Esophagus muscularis mucosa (tissue), 4 donors: ENCODE measurements around the gene PDE4D. TPM values are rescaled to one million over a fixed set of nuclear protein-coding genes. Genes with fewer than 3 reads are reported as not detected.

Source experiments
- DNase-seq: peaks from one replicate; pipeline ENCODE4 v3.0.0-alpha.2; 2017; ENCODE audit errors: extremely low spot score
- H3K27ac ChIP-seq, 4 donors: fragments of 200-600 bp; sonication (generic); replicated peaks in 1 of 4; 1 replicate in 3 of 4; 2 replicates in 1 of 4; pipeline ENCODE4 v1.5.1; 2016 to 2019; ENCODE audit warnings: mild to moderate bottlenecking in 1 of 4
- H3K27me3 ChIP-seq, 4 donors: fragments of 200-600 bp; sonication (generic); one replicate each; pipeline versions ENCODE4 v1.5.1 to v1.6.0; 2016 to 2019
- H3K36me3 ChIP-seq, 4 donors: fragments of 200-600 bp; sonication (generic); one replicate each; pipeline ENCODE4 v1.5.1; 2016 to 2019
- H3K4me1 ChIP-seq, 4 donors: fragments of 200-600 bp; sonication (generic); one replicate each; pipeline ENCODE4 v1.5.1; 2016 to 2019
- H3K4me3 ChIP-seq, 4 donors: fragments of 200-600 bp; sonication (generic); 1 replicate in 2 of 4; 2 replicates in 2 of 4; pipeline ENCODE4 v1.5.1; 2016 to 2019; ENCODE audit warnings: mild to moderate bottlenecking in 4 of 4, moderate library complexity in 1 of 4
- H3K9me3 ChIP-seq, 4 donors: fragments of 200-600 bp; sonication (generic); 1 replicate in 3 of 4; 2 replicates in 1 of 4; pipeline ENCODE4 v1.5.1; 2016 to 2019
- CTCF ChIP-seq, 3 experiments: fragments of 200-600 bp in 2 of 3; fragments of 450-650 bp in 1 of 3; sonication (generic) in 2 of 3; IDR thresholded peaks; one replicate each; pipeline ENCODE4 v1.5.1; 2017 to 2019; ENCODE audit warnings: antibody characterized with exemption in 3 of 3, mild to moderate bottlenecking in 2 of 3, moderate library complexity in 1 of 3
- EP300 ChIP-seq: sonication (generic); formaldehyde crosslinking; IDR thresholded peaks from one replicate; pipeline ENCODE4 v1.6.1; 2017; ENCODE audit warnings: antibody characterized with exemption
- POLR2A ChIP-seq: fragments of 450-650 bp; IDR thresholded peaks from one replicate; pipeline ENCODE4 v1.6.1; 2017; ENCODE audit warnings: antibody characterized with exemption, moderate library complexity, mild to moderate bottlenecking, low read depth
- POLR2AphosphoS5 ChIP-seq, 2 donors: sonication (generic); formaldehyde crosslinking; IDR thresholded peaks; one replicate each; pipeline ENCODE4 v1.6.1; 2017; ENCODE audit warnings: antibody characterized with exemption in 2 of 2
- WGBS: methylation state at CpG from one replicate; pipeline ENCODE4 v1.1.5; 2018; 5-methylcytosine and 5-hydroxymethylcytosine counted together
- intact Hi-C: fragments of 100-400 bp; cut with DNase I; formaldehyde crosslinking; loops from one replicate; pipeline ENCODE4 v1.15.1; 2023
- total RNA-seq, 4 donors: library from RNA; depleted of rRNA; stranded (reverse); fragments of >200 nt; gene quantifications; one replicate each; pipeline versions ENCODE4 v1.1.0 to v1.2.1, GENCODE V29; 2016

The PDE4D gene
- total RNA-seq, 4 donors from 2014 or later, result 39.2 to 87.0 (median 50.2) TPM

- 53% methylated on average over 5 of the region's 5 CpGs for WGBS
- H3K27ac ChIP-seq, result peak overlapping the region in 3 of 4 donors; percentile 44 to 60 (median 51)
Observed at GRCh38 chr5:58925627-58926540, 967.6 kb downstream of the PDE4D start.

GRCh38 chr5:58924306-58924705, 969.2 kb downstream of the PDE4D start:
- intact Hi-C loops, result no loop called here
- Histone ChIP-seq H3K9me3 (no peaks in the 10 kb centered on the region), H3K27me3 (no peaks in the 10 kb centered on the region), H3K4me1 (peaks cover 0 to 48% (median 40%) of the 10 kb centered on the region in 4 donors), H3K4me3 (no peak overlapping the region), H3K27ac (peak overlapping the region in 3 of 4 donors; percentile 70 to 81 (median 70)), H3K36me3 (no peaks in the 10 kb centered on the region)
- DNase-seq, result no peak
- 76% methylated on average over 5 of the region's 5 CpGs for WGBS
- TF ChIP-seq POLR2A (no peak), EP300 (no peak), POLR2AphosphoS5 (IDR thresholded peaks at IDR 0.05) (no peak), CTCF (IDR thresholded peaks at IDR 0.05) (no peak)

More at GRCh38 chr5:58925627-58926540, 967.6 kb downstream of the PDE4D start:
- no peak overlapping the region for H3K4me3 ChIP-seq
- no peaks in the 10 kb centered on the region for H3K9me3 ChIP-seq
- H3K27me3 ChIP-seq, result no peaks in the 10 kb centered on the region
- peaks cover 0 to 45% (median 39%) of the 10 kb centered on the region in 4 donors for H3K4me1 ChIP-seq
- no peak for TF ChIP-seq CTCF (IDR thresholded peaks at IDR 0.05)
- peak in 1 of 2 donors; percentile 24 for TF ChIP-seq POLR2AphosphoS5 (IDR thresholded peaks at IDR 0.05)
- no peaks in the 10 kb centered on the region for H3K36me3 ChIP-seq
- intact Hi-C loops, result no loop called here
- DNase-seq, result no peak

GRCh38 chr5:58923355-58923754, 970.2 kb downstream of the PDE4D start:
- no peaks in the 10 kb centered on the region for H3K9me3 ChIP-seq
- peaks cover 0 to 48% (median 40%) of the 10 kb centered on the region in 4 donors for H3K4me1 ChIP-seq
- peak overlapping the region; percentile 68 to 81 (median 70) for H3K27ac ChIP-seq
- no peak overlapping the region for H3K4me3 ChIP-seq
- 61% methylated on average over 2 of the region's 2 CpGs for WGBS
- H3K27me3 ChIP-seq, result no peaks in the 10 kb centered on the region
- TF ChIP-seq POLR2AphosphoS5 (IDR thresholded peaks at IDR 0.05) (no peak), EP300 (no peak), POLR2A (no peak), CTCF (IDR thresholded peaks at IDR 0.05) (no peak)
- intact Hi-C loops, result no loop called here
- H3K36me3 ChIP-seq, result no peaks in the 10 kb centered on the region
- DNase-seq, result no peak

- no peak overlapping the region for H3K4me3 ChIP-seq
- H3K27me3 ChIP-seq, result no peaks in the 10 kb centered on the region
- H3K36me3 ChIP-seq, result no peaks in the 10 kb centered on the region
- peaks cover 0 to 48% (median 40%) of the 10 kb centered on the region in 4 donors for H3K4me1 ChIP-seq
- TF ChIP-seq CTCF (IDR thresholded peaks at IDR 0.05) (peak in 1 of 3 experiments; percentile 10), EP300 (no peak), POLR2A (no peak), POLR2AphosphoS5 (IDR thresholded peaks at IDR 0.05) (peak; percentile 40 to 66)
- 49% methylated on average over 10 of the region's 15 CpGs for WGBS
- no peaks in the 10 kb centered on the region for H3K9me3 ChIP-seq
- DNase-seq, result no peak
- peak overlapping the region; percentile 68 to 81 (median 70) for H3K27ac ChIP-seq
- intact Hi-C loops, result no loop called here
Observed at GRCh38 chr5:58922461-58923171, 970.9 kb downstream of the PDE4D start.
